Choroid plexus epithelial cell (primary cell): ENCODE measurements around the gene OSTF1.
A peak's percentile ranks its signal among the peaks of the same experiment; 100 is the strongest.

Source experiments
- DNase-seq: peaks from one replicate; pipeline ENCODE4 v3.0.0-alpha.2; 2010; ENCODE audit warnings: low read depth
- H3K4me3 ChIP-seq: 2 replicates; pipeline ENCODE4 v1.5.1; 2011; ENCODE audit warnings: low read depth, mild to moderate bottlenecking, control low read depth, low read length, moderate library complexity
- CTCF ChIP-seq: conservative IDR thresholded peaks from 2 replicates; pipeline ENCODE4 v1.5.1; 2011; ENCODE audit warnings: low read depth, mild to moderate bottlenecking, control low read depth, inconsistent platforms, low read length, moderate library complexity

OSTF1 gene

GRCh38 chr9:75169623-75170022 lies 81.3 kb downstream of the OSTF1 start:
- H3K4me3 ChIP-seq, result no peak overlapping the region
- DNase-seq, result peak; percentile 41
- TF ChIP-seq CTCF, result no peak

- TF ChIP-seq CTCF, result no peak
- H3K4me3 ChIP-seq, result no peak overlapping the region
- DNase-seq, result peak; percentile 81
These were observed 82.6 kb downstream of the OSTF1 start for GRCh38 chr9:75170898-75171360.

- no peak for TF ChIP-seq CTCF
- DNase-seq, result no peak
- H3K4me3 ChIP-seq, result no peak overlapping the region
These were observed 87.1 kb downstream of the OSTF1 start for GRCh38 chr9:75175395-75175794.

- no peak overlapping the region for H3K4me3 ChIP-seq
- DNase-seq, result no peak
- TF ChIP-seq CTCF, result no peak
These were observed 87.7 kb downstream of the OSTF1 start for GRCh38 chr9:75176037-75176436.

- peak; percentile 69 for DNase-seq
- TF ChIP-seq CTCF, result no peak
- no peak overlapping the region for H3K4me3 ChIP-seq
These were observed 93.4 kb downstream of the OSTF1 start for GRCh38 chr9:75181750-75182149.

GRCh38 chr9:75183306-75183705 lies 95.0 kb downstream of the OSTF1 start:
- DNase-seq, result no peak
- no peak overlapping the region for H3K4me3 ChIP-seq
- no peak for TF ChIP-seq CTCF

- DNase-seq, result no peak
- TF ChIP-seq CTCF, result no peak
- no peak overlapping the region for H3K4me3 ChIP-seq
These were observed 96.2 kb downstream of the OSTF1 start for GRCh38 chr9:75184471-75184870.
